Endodermal cell (in vitro differentiated cells): ENCODE data around the gene GAS7. TPM values are rescaled to one million over a fixed set of nuclear protein-coding genes. Genes with fewer than 3 reads are reported as not detected.
A peak's percentile ranks its signal among the peaks of the same experiment; 100 is the strongest.

ENCODE experiments used
- DNase-seq: peaks from one replicate; pipeline ENCODE4 v3.0.0-alpha.2; 2017
- H3K27ac ChIP-seq: 2 replicates; pipeline ENCODE4 v1.5.1; 2013; ENCODE audit warnings: mild to moderate bottlenecking, low read depth, low read length, moderate library complexity
- H3K27me3 ChIP-seq: 2 replicates; pipeline ENCODE4 v1.6.1; 2013; ENCODE audit warnings: mild to moderate bottlenecking, low read length, moderate library complexity; ENCODE audit not compliant: insufficient read depth, control insufficient read depth, poor library complexity, severe bottlenecking
- H3K36me3 ChIP-seq: 2 replicates; pipeline ENCODE4 v1.7.0; 2013; ENCODE audit warnings: mild to moderate bottlenecking, low read length, moderate library complexity; ENCODE audit not compliant: control insufficient read depth, insufficient read depth
- H3K4me1 ChIP-seq: one replicate; pipeline ENCODE4 v1.7.0; 2013; ENCODE audit warnings: low read length; ENCODE audit not compliant: control insufficient read depth, insufficient read depth
- H3K4me3 ChIP-seq: 2 replicates; pipeline ENCODE4 v1.5.1; 2013; ENCODE audit warnings: mild to moderate bottlenecking, low read length, moderate library complexity
- H3K9ac ChIP-seq: 2 replicates; pipeline ENCODE4 v1.6.1; 2013; ENCODE audit warnings: mild to moderate bottlenecking, low read length, moderate library complexity; ENCODE audit not compliant: poor library complexity, severe bottlenecking; ENCODE audit errors: extremely low read depth
- H3K9me3 ChIP-seq: 2 replicates; pipeline ENCODE4 v1.6.1; 2013; ENCODE audit warnings: mild to moderate bottlenecking, low read length, moderate library complexity; ENCODE audit not compliant: control insufficient read depth
- H3K27ac Mint-ChIP-seq: 2 replicates; pipeline ENCODE4 v1.8.0; 2020; ENCODE audit warnings: mixed read lengths
- H3K27me3 Mint-ChIP-seq: 2 replicates; pipeline ENCODE4 v1.8.0; 2021; ENCODE audit warnings: mild to moderate bottlenecking, mixed read lengths; ENCODE audit not compliant: insufficient read depth
- H3K36me3 Mint-ChIP-seq: 2 replicates; pipeline ENCODE4 v1.8.0; 2020; ENCODE audit warnings: low read depth, mixed read lengths
- H3K4me1 Mint-ChIP-seq: 2 replicates; pipeline ENCODE4 v1.8.0; 2020; ENCODE audit warnings: mixed read lengths
- H3K4me3 Mint-ChIP-seq: 2 replicates; pipeline ENCODE4 v1.8.0; 2020; ENCODE audit warnings: mild to moderate bottlenecking, moderate library complexity, mixed read lengths
- H3K9me3 Mint-ChIP-seq: 2 replicates; pipeline ENCODE4 v1.8.0; 2020; ENCODE audit warnings: mild to moderate bottlenecking, mixed read lengths
- CTCF ChIP-seq: fragments of 200-600 bp; sonication (generic); conservative IDR thresholded peaks from 2 replicates; pipeline ENCODE4 v1.5.0; 2021; ENCODE audit warnings: antibody characterized with exemption, mild to moderate bottlenecking
- WGBS, 2 experiments: methylation state at CpG; one replicate each; pipeline versions ENCODE4 v1.1.5 to v1.1.7; 2013; ENCODE audit warnings: missing lambda C conversion rate in 2 of 2, mixed read lengths in 1 of 2; ENCODE audit not compliant: insufficient coverage in 1 of 2, insufficient read length in 1 of 2; 5-methylcytosine and 5-hydroxymethylcytosine counted together
- total RNA-seq, 2 donors: library from RNA; stranded (reverse); fragmentation: NEBNext Ultra II Directional in 1 of 2; extraction: Animal tissue kit (Norgen Biotek cat#: 25700) in 1 of 2; gene quantifications; 2 replicates in 1 of 2; 3 replicates in 1 of 2; pipeline ENCODE4 v1.2.1, GENCODE V29; 2021

The GAS7 gene
- total RNA-seq, 2 donors from 2014 or later, result 8.6 to 14.7 TPM

GRCh38 chr17:10071141-10071540 lies 127.3 kb downstream of the GAS7 start:
- H3K36me3 Mint-ChIP-seq, result no peaks in the 10 kb centered on the region
- Histone ChIP-seq H3K4me1 (no peaks in the 10 kb centered on the region), H3K36me3 (no peaks in the 10 kb centered on the region), H3K9ac (no peak overlapping the region), H3K9me3 (no peaks in the 10 kb centered on the region), H3K27ac (no peak overlapping the region), H3K4me3 (no peak overlapping the region), H3K27me3 (no peaks in the 10 kb centered on the region)
- TF ChIP-seq CTCF, result no peak
- H3K27me3 Mint-ChIP-seq, result no peaks in the 10 kb centered on the region
- no peak overlapping the region for H3K27ac Mint-ChIP-seq
- H3K4me3 Mint-ChIP-seq, result no peak overlapping the region
- H3K4me1 Mint-ChIP-seq, result peaks cover 2% of the 10 kb centered on the region
- H3K9me3 Mint-ChIP-seq, result no peaks in the 10 kb centered on the region
- WGBS, 2 experiments, result 93 to 95% methylated on average over 2 to 6 of the region's 6 CpGs
- DNase-seq, result no peak

DNA sequence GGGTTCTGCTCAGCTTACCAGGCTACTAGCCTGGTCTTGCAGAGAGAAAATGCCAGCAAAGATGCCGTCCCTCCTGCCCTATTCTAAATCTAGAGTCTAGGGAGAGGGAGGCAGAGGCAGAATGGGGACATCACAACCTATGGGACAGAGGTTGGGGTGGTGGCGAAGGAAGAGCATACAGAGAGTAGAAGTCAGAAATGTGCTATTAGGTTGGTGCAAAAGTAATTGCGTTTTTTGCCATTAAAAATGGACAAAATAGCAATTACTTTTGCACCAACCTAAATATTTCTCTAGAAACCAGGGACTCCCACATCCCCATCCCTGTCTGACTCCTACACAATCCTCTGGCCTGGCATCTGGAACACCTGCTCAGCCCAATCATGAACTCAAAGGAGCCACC lies 127.7 kb downstream of the GAS7 start:
- TF ChIP-seq CTCF, result no peak
- no peak overlapping the region for H3K4me3 Mint-ChIP-seq

GRCh38 chr17:10069301-10069700 lies 129.1 kb downstream of the GAS7 start:
- H3K27ac Mint-ChIP-seq, result peak overlapping the region; percentile 9
- H3K9me3 ChIP-seq, result peaks cover 16% of the 10 kb centered on the region
- H3K27me3 ChIP-seq, result no peaks in the 10 kb centered on the region
- peaks cover 13% of the 10 kb centered on the region for H3K9me3 Mint-ChIP-seq
- no peak overlapping the region for H3K4me3 Mint-ChIP-seq
- H3K36me3 ChIP-seq, result no peaks in the 10 kb centered on the region
- H3K27me3 Mint-ChIP-seq, result no peaks in the 10 kb centered on the region
- 84 to 91% methylated on average over 2 to 5 of the region's 5 CpGs for WGBS, 2 experiments
- peaks cover 2% of the 10 kb centered on the region for H3K4me1 Mint-ChIP-seq
- H3K9ac ChIP-seq, result no peak overlapping the region
- no peak for DNase-seq
- H3K36me3 Mint-ChIP-seq, result no peaks in the 10 kb centered on the region
- no peak for TF ChIP-seq CTCF
- H3K4me3 ChIP-seq, result no peak overlapping the region
- H3K27ac ChIP-seq, result no peak overlapping the region
- no peaks in the 10 kb centered on the region for H3K4me1 ChIP-seq

More for the DNA sequence above, 127.7 kb downstream of the GAS7 start:
- Mint-ChIP-seq H3K4me1 (peaks cover 2% of the 10 kb centered on the region), H3K27me3 (no peaks in the 10 kb centered on the region), H3K27ac (no peak overlapping the region), H3K9me3 (peaks cover under 1% of the 10 kb centered on the region), H3K36me3 (no peaks in the 10 kb centered on the region)
- 92% methylated on average over 3 of the region's 3 CpGs; no CpG with 5 or more reads in 1 of the 2 experiments for WGBS, 2 experiments
- no peaks in the 10 kb centered on the region for H3K4me1 ChIP-seq
- H3K27me3 ChIP-seq, result no peaks in the 10 kb centered on the region
- H3K9me3 ChIP-seq, result peaks cover 2% of the 10 kb centered on the region
- H3K36me3 ChIP-seq, result no peaks in the 10 kb centered on the region
- H3K4me3 ChIP-seq, result no peak overlapping the region
- no peak overlapping the region for H3K9ac ChIP-seq
- DNase-seq, result no peak
- H3K27ac ChIP-seq, result no peak overlapping the region
